ENCODE measurements around the gene SAMD11.

DNA sequence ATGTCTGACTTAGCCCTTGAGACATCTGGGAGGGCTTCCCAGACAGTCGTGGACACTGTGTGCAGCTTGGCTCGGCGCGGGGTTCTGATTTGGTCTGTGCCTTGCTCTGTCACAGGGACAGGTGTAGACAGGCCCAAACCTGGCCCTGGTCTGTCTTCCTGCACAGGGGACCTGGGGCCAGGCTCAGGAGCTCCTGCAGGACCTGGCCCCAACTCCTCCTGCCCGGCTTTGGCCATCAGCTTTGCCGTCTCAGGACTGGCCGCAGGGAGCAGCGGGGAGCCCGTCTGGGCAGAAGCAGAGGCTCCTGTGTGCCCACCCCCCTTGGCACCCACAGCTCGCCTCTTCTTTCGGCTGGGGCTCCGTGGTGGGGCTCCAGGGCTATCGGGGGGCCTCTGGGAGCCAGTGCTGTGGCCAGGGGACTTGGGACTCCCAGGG lies 56.4 kb downstream of the SAMD11 start:
- TF ChIP-seq, protein P1, sequence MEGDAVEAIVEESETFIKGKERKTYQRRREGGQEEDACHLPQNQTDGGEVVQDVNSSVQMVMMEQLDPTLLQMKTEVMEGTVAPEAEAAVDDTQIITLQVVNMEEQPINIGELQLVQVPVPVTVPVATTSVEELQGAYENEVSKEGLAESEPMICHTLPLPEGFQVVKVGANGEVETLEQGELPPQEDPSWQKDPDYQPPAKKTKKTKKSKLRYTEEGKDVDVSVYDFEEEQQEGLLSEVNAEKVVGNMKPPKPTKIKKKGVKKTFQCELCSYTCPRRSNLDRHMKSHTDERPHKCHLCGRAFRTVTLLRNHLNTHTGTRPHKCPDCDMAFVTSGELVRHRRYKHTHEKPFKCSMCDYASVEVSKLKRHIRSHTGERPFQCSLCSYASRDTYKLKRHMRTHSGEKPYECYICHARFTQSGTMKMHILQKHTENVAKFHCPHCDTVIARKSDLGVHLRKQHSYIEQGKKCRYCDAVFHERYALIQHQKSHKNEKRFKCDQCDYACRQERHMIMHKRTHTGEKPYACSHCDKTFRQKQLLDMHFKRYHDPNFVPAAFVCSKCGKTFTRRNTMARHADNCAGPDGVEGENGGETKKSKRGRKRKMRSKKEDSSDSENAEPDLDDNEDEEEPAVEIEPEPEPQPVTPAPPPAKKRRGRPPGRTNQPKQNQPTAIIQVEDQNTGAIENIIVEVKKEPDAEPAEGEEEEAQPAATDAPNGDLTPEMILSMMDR (IDR thresholded peaks at IDR 0.05), result no peak
- no peak for TF ChIP-seq POLR2A (IDR thresholded peaks at IDR 0.05)
